Body of pancreas (tissue), 4 donors: ENCODE measurements around the gene XRCC4.

Source experiments
- POLR2A ChIP-seq, 3 donors: fragments of 450-650 bp; IDR thresholded peaks; one replicate each; pipeline ENCODE4 v1.6.1; 2016; ENCODE audit warnings: antibody characterized with exemption in 3 of 3, mild to moderate bottlenecking in 2 of 3
- TF ChIP-seq, protein P1 (sequence below), 7 experiments: fragments of 450-650 bp in 4 of 7; fragments of 200-600 bp in 3 of 7; sonication (generic) in 3 of 7; IDR thresholded peaks; one replicate each; pipeline ENCODE4 v1.5.1; 2016 to 2019; ENCODE audit warnings: antibody characterized with exemption in 7 of 7

DNA sequence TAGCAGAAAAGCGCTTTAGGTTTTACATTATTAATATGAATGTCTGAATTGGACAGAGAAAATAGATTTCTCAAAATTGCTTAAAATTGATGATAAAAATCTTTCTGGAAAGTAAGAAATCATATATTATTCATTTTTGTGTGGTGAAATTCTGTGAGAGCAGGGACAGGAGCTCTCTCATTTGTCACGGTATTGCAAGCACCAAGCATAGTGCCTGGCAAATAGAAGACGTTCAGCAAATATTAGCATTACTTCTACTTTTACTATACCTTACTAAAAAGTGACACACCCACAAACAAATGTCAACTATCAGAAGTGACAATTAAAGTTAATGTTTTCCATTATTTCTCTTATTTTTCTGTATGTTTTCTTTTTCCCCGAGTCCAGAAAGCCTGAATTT, 69.1 kb downstream of the XRCC4 start:
- TF ChIP-seq, protein P1, sequence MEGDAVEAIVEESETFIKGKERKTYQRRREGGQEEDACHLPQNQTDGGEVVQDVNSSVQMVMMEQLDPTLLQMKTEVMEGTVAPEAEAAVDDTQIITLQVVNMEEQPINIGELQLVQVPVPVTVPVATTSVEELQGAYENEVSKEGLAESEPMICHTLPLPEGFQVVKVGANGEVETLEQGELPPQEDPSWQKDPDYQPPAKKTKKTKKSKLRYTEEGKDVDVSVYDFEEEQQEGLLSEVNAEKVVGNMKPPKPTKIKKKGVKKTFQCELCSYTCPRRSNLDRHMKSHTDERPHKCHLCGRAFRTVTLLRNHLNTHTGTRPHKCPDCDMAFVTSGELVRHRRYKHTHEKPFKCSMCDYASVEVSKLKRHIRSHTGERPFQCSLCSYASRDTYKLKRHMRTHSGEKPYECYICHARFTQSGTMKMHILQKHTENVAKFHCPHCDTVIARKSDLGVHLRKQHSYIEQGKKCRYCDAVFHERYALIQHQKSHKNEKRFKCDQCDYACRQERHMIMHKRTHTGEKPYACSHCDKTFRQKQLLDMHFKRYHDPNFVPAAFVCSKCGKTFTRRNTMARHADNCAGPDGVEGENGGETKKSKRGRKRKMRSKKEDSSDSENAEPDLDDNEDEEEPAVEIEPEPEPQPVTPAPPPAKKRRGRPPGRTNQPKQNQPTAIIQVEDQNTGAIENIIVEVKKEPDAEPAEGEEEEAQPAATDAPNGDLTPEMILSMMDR (IDR thresholded peaks at IDR 0.05) = no peak
- no peak for TF ChIP-seq POLR2A (IDR thresholded peaks at IDR 0.05)
